IMR-90 (cell line): Measurements from ENCODE around the gene CNOT2. TPM values are rescaled to one million over a fixed set of nuclear protein-coding genes. Genes with fewer than 3 reads are reported as not detected.

Experiments used
- ATAC-seq: fragments of 200-7000 bp; cut with Tn5 transposase; 2 replicates; pipeline ENCODE4 v1.9.1; 2020; ENCODE audit warnings: low read depth, mild to moderate bottlenecking, moderate library complexity
- BruUV-seq: library from RNA; stranded (reverse); fragments of 400-500 nt; replicated peaks from 2 replicates; lab custom pipeline; 2021; lab: Mats Ljungman, UMichigan
- CTCF ChIA-PET: fragments of 300-600 bp; formaldehyde crosslinking; extraction: SDS; loops from one replicate; lab custom pipeline; 2021; ENCODE audit warnings: antibody characterized with exemption; lab: Yijun Ruan, JAX
- POLR2A ChIA-PET: fragments of 300-600 bp; sonication (Branson Sonifier 250); formaldehyde crosslinking; loops from one replicate; lab custom pipeline; 2022; ENCODE audit warnings: antibody characterized with exemption; ENCODE audit not compliant: unreplicated experiment; lab: Charles Lee
- DNase-seq: peaks from one replicate; pipeline ENCODE4 v3.0.0; 2013
- H2AFZ ChIP-seq: replicated peaks from 2 replicates; pipeline ENCODE3; 2013; ENCODE audit warnings: low read length, mild to moderate bottlenecking; ENCODE audit not compliant: poor library complexity
- H2AK5ac ChIP-seq: 2 replicates; pipeline ENCODE4 v1.6.1; 2013; ENCODE audit warnings: low read depth, low read length, inconsistent platforms
- H2AK9ac ChIP-seq: replicated peaks from 2 replicates; pipeline ENCODE3; 2013; ENCODE audit warnings: mild to moderate bottlenecking, low read depth, low read length, moderate library complexity; ENCODE audit not compliant: poor library complexity
- H2BK120ac ChIP-seq: 2 replicates; pipeline ENCODE4 v1.6.1; 2013; ENCODE audit warnings: low read depth, low read length, inconsistent platforms
- H2BK15ac ChIP-seq: 3 replicates; pipeline ENCODE4 v1.6.1; 2013; ENCODE audit warnings: low read depth, low read length, inconsistent platforms
- H2BK20ac ChIP-seq: 2 replicates; pipeline ENCODE4 v1.6.1; 2013; ENCODE audit warnings: low read depth, mild to moderate bottlenecking, inconsistent platforms, low read length, moderate library complexity
- H2BK5ac ChIP-seq: 2 replicates; pipeline ENCODE4 v1.6.1; 2013; ENCODE audit warnings: mild to moderate bottlenecking, low read depth, low read length, inconsistent platforms; ENCODE audit not compliant: poor library complexity, severe bottlenecking
- H3K14ac ChIP-seq: replicated peaks from 2 replicates; pipeline ENCODE4 v1.6.1; 2013; ENCODE audit warnings: low read depth, low read length, inconsistent platforms
- H3K18ac ChIP-seq: 2 replicates; pipeline ENCODE4 v1.6.1; 2013; ENCODE audit warnings: low read depth, low read length, control low read depth
- H3K23ac ChIP-seq: 2 replicates; pipeline ENCODE4 v1.6.1; 2013; ENCODE audit warnings: low read depth, low read length, inconsistent platforms
- H3K27ac ChIP-seq: 2 replicates; pipeline ENCODE4 v1.5.1; 2013; ENCODE audit warnings: mild to moderate bottlenecking, control low read depth, low read length; ENCODE audit not compliant: insufficient read depth
- H3K27me3 ChIP-seq: 2 replicates; pipeline ENCODE4 v1.6.1; 2013; ENCODE audit warnings: low read length; ENCODE audit not compliant: control insufficient read depth, insufficient read depth
- H3K36me3 ChIP-seq: 2 replicates; pipeline ENCODE4 v1.6.1; 2013; ENCODE audit warnings: low read length, mixed read lengths; ENCODE audit not compliant: control insufficient read depth, insufficient read depth
- H3K4ac ChIP-seq: 2 replicates; pipeline ENCODE4 v1.6.1; 2013; ENCODE audit warnings: low read depth, low read length, inconsistent platforms
- H3K4me1 ChIP-seq: 2 replicates; pipeline ENCODE4 v1.6.1; 2013; ENCODE audit warnings: low read length, mixed read lengths; ENCODE audit not compliant: control insufficient read depth, insufficient read depth
- H3K4me2 ChIP-seq: 2 replicates; pipeline ENCODE4 v1.6.1; 2013; ENCODE audit warnings: low read depth, mild to moderate bottlenecking, control low read depth, low read length, moderate library complexity
- H3K4me3 ChIP-seq: 2 replicates; pipeline ENCODE4 v1.5.1; 2013; ENCODE audit warnings: low read depth, mild to moderate bottlenecking, control low read depth, low read length, moderate library complexity; ENCODE audit not compliant: insufficient read depth
- H3K56ac ChIP-seq: 2 replicates; pipeline ENCODE4 v1.6.1; 2013; ENCODE audit warnings: low read length, inconsistent platforms; ENCODE audit not compliant: insufficient read depth; ENCODE audit errors: extremely low read depth
- H3K79me1 ChIP-seq, 2 experiments: 2 replicates each; pipeline ENCODE4 v1.6.1; 2013; ENCODE audit warnings: low read length in 2 of 2, inconsistent platforms in 1 of 2, low read depth in 1 of 2
- H3K9ac ChIP-seq: 2 replicates; pipeline ENCODE4 v1.6.1; 2013; ENCODE audit warnings: low read depth, low read length, control low read depth
- H3K9me1 ChIP-seq: 2 replicates; pipeline ENCODE4 v1.6.1; 2013; ENCODE audit warnings: low read length, inconsistent platforms; ENCODE audit not compliant: insufficient read depth
- H3K9me3 ChIP-seq: 2 replicates; pipeline ENCODE4 v1.6.1; 2013; ENCODE audit warnings: low read length; ENCODE audit not compliant: control insufficient read depth, insufficient read depth
- H4K20me1 ChIP-seq: 2 replicates; pipeline ENCODE4 v1.6.1; 2013; ENCODE audit warnings: low read length, inconsistent platforms; ENCODE audit not compliant: insufficient read depth
- H4K5ac ChIP-seq: 2 replicates; pipeline ENCODE4 v1.6.1; 2013; ENCODE audit warnings: mild to moderate bottlenecking, low read depth, low read length, control low read depth
- H4K8ac ChIP-seq, 2 experiments: 2 replicates each; pipeline ENCODE4 v1.6.1; 2013; ENCODE audit warnings: low read depth in 2 of 2, low read length in 2 of 2, control low read depth in 1 of 2, inconsistent platforms in 1 of 2
- H4K91ac ChIP-seq: 2 replicates; pipeline ENCODE4 v1.6.1; 2013; ENCODE audit warnings: low read depth, low read length, inconsistent platforms; ENCODE audit not compliant: insufficient read depth
- BHLHE40 ChIP-seq: fragments of 150-350 bp; IDR thresholded peaks from 2 replicates; pipeline ENCODE4 v1.6.1; 2016; ENCODE audit warnings: mild to moderate bottlenecking, low read depth, low read length
- CEBPB ChIP-seq: IDR thresholded peaks from 2 replicates; pipeline ENCODE4 v1.6.1; 2012; ENCODE audit warnings: low read depth, low read length, improper control_type of control experiment
- CHD1 ChIP-seq: IDR thresholded peaks from 2 replicates; pipeline ENCODE4 v1.6.1; 2012; ENCODE audit warnings: low read depth, low read length, improper control_type of control experiment
- CTCF ChIP-seq: conservative IDR thresholded peaks from 2 replicates; pipeline ENCODE4 v1.5.1; 2012; ENCODE audit warnings: mild to moderate bottlenecking, low read depth, low read length, improper control_type of control experiment
- ELK1 ChIP-seq: fragments of 150-350 bp; IDR thresholded peaks from 2 replicates; pipeline ENCODE4 v1.6.1; 2016; ENCODE audit warnings: low read depth, mild to moderate bottlenecking, low read length, moderate library complexity, borderline replicate concordance
- FOS ChIP-seq: fragments of 150-350 bp; IDR thresholded peaks from 2 replicates; pipeline ENCODE4 v1.6.1; 2016; ENCODE audit warnings: low read depth, low read length
- MAFK ChIP-seq: IDR thresholded peaks from 2 replicates; pipeline ENCODE4 v1.6.1; 2012; ENCODE audit warnings: low read depth, low read length, improper control_type of control experiment
- MAZ ChIP-seq: IDR thresholded peaks from 2 replicates; pipeline ENCODE4 v1.6.1; 2012; ENCODE audit warnings: low read depth, mild to moderate bottlenecking, low read length, improper control_type of control experiment, moderate library complexity, borderline replicate concordance
- MXI1 ChIP-seq: IDR thresholded peaks from 2 replicates; pipeline ENCODE4 v1.6.1; 2012; ENCODE audit warnings: low read depth, mild to moderate bottlenecking, low read length, moderate library complexity, borderline replicate concordance
- NFE2L2 ChIP-seq: fragments of 150-350 bp; IDR thresholded peaks from 2 replicates; pipeline ENCODE4 v1.6.1; 2016; ENCODE audit warnings: low read depth, mild to moderate bottlenecking, low read length
- POLR2A ChIP-seq: IDR thresholded peaks from 2 replicates; pipeline ENCODE4 v1.6.1; 2012; ENCODE audit warnings: mild to moderate bottlenecking, low read depth, low read length
- RAD21 ChIP-seq: IDR thresholded peaks from 2 replicates; pipeline ENCODE4 v1.6.1; 2012; ENCODE audit warnings: low read length, improper control_type of control experiment
- RCOR1 ChIP-seq: IDR thresholded peaks from 2 replicates; pipeline ENCODE4 v1.6.1; 2012; ENCODE audit warnings: mild to moderate bottlenecking, low read length, improper control_type of control experiment; ENCODE audit not compliant: insufficient replicate concordance
- RFX5 ChIP-seq: IDR thresholded peaks from 2 replicates; pipeline ENCODE4 v1.8.0; 2012; ENCODE audit warnings: low read depth, mild to moderate bottlenecking, low read length, moderate library complexity
- SMC3 ChIP-seq: fragments of 150-350 bp; IDR thresholded peaks from 2 replicates; pipeline ENCODE4 v1.6.1; 2016; ENCODE audit warnings: low read depth, mild to moderate bottlenecking, antibody characterized with exemption, low read length, moderate library complexity
- USF2 ChIP-seq: fragments of 150-350 bp; IDR thresholded peaks from 2 replicates; pipeline ENCODE4 v1.6.1; 2017; ENCODE audit warnings: mild to moderate bottlenecking, antibody characterized with exemption, low read length, low read depth
- dilution Hi-C: fragments of 300-500 bp; cut with HindIII; formaldehyde crosslinking; loops from one replicate; pipeline ENCODE4 v1.14.3; 2018; ENCODE audit warnings: low sequenced_read_pairs; ENCODE audit not compliant: unreplicated experiment
- in situ Hi-C: fragments of 300-500 bp; cut with MboI; formaldehyde crosslinking; loops from 3 replicates; pipeline ENCODE4 v1.14.3; 2019; ENCODE audit warnings: low sequenced_read_pairs, inconsistent platforms, mixed read lengths
- intact Hi-C: fragments of 100-400 bp; cut with micrococcal nuclease; formaldehyde crosslinking; loops from 2 replicates; pipeline ENCODE4 v1.10.0; 2022
- polyA plus RNA-seq, 3 experiments: library from polyadenylated mRNA; depleted of rRNA; stranded (reverse); fragments of >200 nt; gene quantifications; 2 replicates each; pipeline ENCODE4 v1.2.3, GENCODE V29; 2012; ENCODE audit warnings: low replicate concordance in 1 of 3
- total RNA-seq: library from RNA; depleted of rRNA; stranded (reverse); fragments of >200 nt; gene quantifications from 2 replicates; pipeline ENCODE4 v1.2.3, GENCODE V29; 2012

The CNOT2 gene
- total and polyA plus RNA-seq, 2 of the 4 experiments (the other 2 are of a cell fraction), result 63.4 to 159 TPM

GRCh38 chr12:70275045-70275444, 31.8 kb downstream of the CNOT2 start:
- in situ Hi-C loops (no loop called here), dilution Hi-C loops (no loop called here), intact Hi-C loops (no loop called here)
- Histone ChIP-seq H3K9me3 (no peaks in the 10 kb centered on the region), H3K4me3 (no peak overlapping the region), H2BK5ac (no peak overlapping the region), H3K4me1 (no peaks in the 10 kb centered on the region), H3K4me2 (no peak overlapping the region), H2AFZ (no peak overlapping the region), H2AK5ac (no peak overlapping the region), H3K9me1 (no peaks in the 10 kb centered on the region), H4K5ac (no peak overlapping the region), H3K4ac (no peak overlapping the region), H3K18ac (no peak overlapping the region), H4K91ac (no peak overlapping the region), H4K20me1 (peaks cover 37% of the 10 kb centered on the region), H3K9ac (no peak overlapping the region), H2BK120ac (no peak overlapping the region), H3K79me1 (peaks cover 11 to 35% of the 10 kb centered on the region in 2 experiments; a peak in 3 of 4 replicates), H2AK9ac (no peak overlapping the region), H3K36me3 (0 out of 2 replicates have a peak, but pooled peaks cover 1% of the 10 kb centered on the region), H2BK15ac (no peak overlapping the region), H2BK20ac (no peak overlapping the region), H3K27me3 (no peaks in the 10 kb centered on the region), H3K56ac (no peak overlapping the region), H3K14ac (no peak overlapping the region), H4K8ac (no peak overlapping the region), H3K23ac (no peak overlapping the region), H3K27ac (no peak overlapping the region)
- ATAC-seq (no peak), DNase-seq (no peak)
- BruUV-seq, result no TSS peak
- POLR2A ChIA-PET, result no interaction called here
- TF ChIP-seq ELK1 (no peak), NFE2L2 (no peak), MXI1 (no peak), SMC3 (no peak), RCOR1 (no peak), RAD21 (no peak), CHD1 (no peak), CEBPB (no peak), MAFK (no peak), FOS (no peak), RFX5 (no peak), CTCF (no peak), USF2 (no peak), MAZ (no peak), BHLHE40 (no peak), POLR2A (no peak)
- CTCF ChIA-PET, result no interaction called here
